HCT116 (cell line): ENCODE data around the gene EDDM13. TPM values are rescaled to one million over a fixed set of nuclear protein-coding genes. Genes with fewer than 3 reads are reported as not detected.

ENCODE experiments used
- ATAC-seq: fragments of 200-7000 bp; cut with Tn5 transposase; 2 replicates; pipeline ENCODE4 v1.9.1; 2020; ENCODE audit warnings: mild to moderate bottlenecking, moderate library complexity
- BruUV-seq: library from RNA; stranded (reverse); fragments of 400-500 nt; replicated peaks from 2 replicates; lab custom pipeline; 2021; lab: Mats Ljungman, UMichigan
- CTCF ChIA-PET: fragments of 300-600 bp; sonication (Branson Sonifier 250); formaldehyde crosslinking; loops from one replicate; lab custom pipeline; 2021; ENCODE audit warnings: antibody characterized with exemption; lab: Charles Lee
- POLR2A ChIA-PET: fragments of 300-600, 350-600 bp; sonication (Branson Sonifier 250); formaldehyde crosslinking; loops from one replicate; lab custom pipeline; 2021; ENCODE audit warnings: antibody characterized with exemption; lab: Charles Lee
- RAD21 ChIA-PET, 2 experiments: fragments of 300-600 bp; sonication (Branson Sonifier 250); formaldehyde crosslinking; loops; one replicate each; lab custom pipeline; 2023; ENCODE audit warnings: low total read pairs in 2 of 2; ENCODE audit not compliant: uncharacterized antibody in 2 of 2, unreplicated experiment in 2 of 2, low non-redundant PET in 1 of 2; lab: Charles Lee
- DNase-seq: peaks from one replicate; pipeline ENCODE4 v3.0.0-alpha.2; 2010; ENCODE audit warnings: low read depth, low spot score
- H2AFZ ChIP-seq: fragments of 200-600 bp; shearing (Covaris generic), sonication (generic); 2 replicates; pipeline ENCODE4 v1.6.1; 2017; ENCODE audit warnings: low read depth, mixed run types, mixed read lengths, antibody characterized with exemption, low read length; ENCODE audit not compliant: poor library complexity, severe bottlenecking
- H3K27ac ChIP-seq: 2 replicates; pipeline ENCODE4 v1.5.1; 2012; ENCODE audit warnings: low read depth, low read length
- H3K27me3 ChIP-seq: fragments of 200-600 bp; sonication (generic); 2 replicates; pipeline ENCODE4 v1.6.1; 2016; ENCODE audit warnings: mixed run types, low read length, mixed read lengths; ENCODE audit not compliant: insufficient read depth
- H3K36me3 ChIP-seq, 2 experiments: fragments of 200-500 bp in 1 of 2; fragments of 200-600 bp in 1 of 2; sonication (Bioruptor generic) in 1 of 2; sonication (generic) in 1 of 2; 2 replicates each; pipeline versions ENCODE4 v1.5.1 to v1.6.1; 2014 to 2016; ENCODE audit warnings: low read length in 2 of 2, inconsistent platforms in 1 of 2, mixed read lengths in 1 of 2, mixed run types in 1 of 2; ENCODE audit not compliant: insufficient read depth in 2 of 2, control insufficient read depth in 1 of 2
- H3K4me1 ChIP-seq, 2 experiments: fragments of 200-600 bp in 1 of 2; sonication (generic) in 1 of 2; 2 replicates each; pipeline versions ENCODE4 v1.5.1 to v1.6.1; 2012 to 2017; ENCODE audit warnings: low read length in 2 of 2, inconsistent platforms in 1 of 2, mild to moderate bottlenecking in 1 of 2, mixed read lengths in 1 of 2, mixed run types in 1 of 2, moderate library complexity in 1 of 2; ENCODE audit not compliant: insufficient read depth in 2 of 2, control insufficient read depth in 1 of 2
- H3K4me2 ChIP-seq: fragments of 200-600 bp; sonication (generic); 2 replicates; pipeline ENCODE4 v1.6.1; 2017; ENCODE audit warnings: mixed run types, low read length, mixed read lengths
- H3K4me3 ChIP-seq, 2 experiments: fragments of 200-600 bp in 1 of 2; sonication (generic) in 1 of 2; replicated peaks in 1 of 2; 2 replicates each; pipeline ENCODE4 v1.5.1; 2011 to 2016; ENCODE audit warnings: low read length in 2 of 2, control low read depth in 1 of 2, low read depth in 1 of 2, mild to moderate bottlenecking in 1 of 2, mixed read lengths in 1 of 2, mixed run types in 1 of 2
- H3K79me2 ChIP-seq: fragments of 200-600 bp; sonication (generic); 2 replicates; pipeline ENCODE4 v1.6.1; 2017; ENCODE audit warnings: mild to moderate bottlenecking, mixed run types, low read length, moderate library complexity, mixed read lengths; ENCODE audit not compliant: insufficient read depth
- H3K9ac ChIP-seq: fragments of 200-600 bp; sonication (generic); 2 replicates; pipeline ENCODE4 v1.6.1; 2016; ENCODE audit warnings: low read length, mixed read lengths
- H3K9me2 ChIP-seq: fragments of 200-600 bp; sonication (generic), shearing (Covaris generic); 2 replicates; pipeline ENCODE4 v1.6.1; 2017; ENCODE audit warnings: mixed run types, mild to moderate bottlenecking, moderate library complexity; ENCODE audit not compliant: insufficient read depth
- H3K9me3 ChIP-seq, 2 experiments: fragments of 200-500 bp in 1 of 2; fragments of 200-600 bp in 1 of 2; sonication (Bioruptor generic) in 1 of 2; sonication (generic) in 1 of 2; 2 replicates each; pipeline ENCODE4 v1.6.1; 2014 to 2017; ENCODE audit warnings: low read length in 2 of 2, mixed read lengths in 2 of 2, inconsistent platforms in 1 of 2, low read depth in 1 of 2, mild to moderate bottlenecking in 1 of 2, mixed run types in 1 of 2, moderate library complexity in 1 of 2; ENCODE audit not compliant: control insufficient read depth in 1 of 2, insufficient read depth in 1 of 2
- H4K20me1 ChIP-seq: fragments of 200-600 bp; sonication (generic), shearing (Covaris generic); 2 replicates; pipeline ENCODE4 v1.6.1; 2017; ENCODE audit warnings: mixed run types, mild to moderate bottlenecking, moderate library complexity; ENCODE audit not compliant: insufficient read depth
- CBX3 ChIP-seq: IDR thresholded peaks from 2 replicates; pipeline ENCODE4 v1.6.1; 2012; ENCODE audit warnings: low read depth
- CTCF ChIP-seq, 3 experiments: fragments of 200-600 bp in 1 of 3; sonication (generic) in 1 of 3; IDR thresholded peaks in 2 of 3; conservative IDR thresholded peaks in 1 of 3; 2 replicates each; pipeline ENCODE4 v1.5.1; 2012 to 2017; ENCODE audit warnings: low read depth in 2 of 3, low read length in 2 of 3, antibody characterized with exemption in 1 of 3, borderline replicate concordance in 1 of 3, control low read depth in 1 of 3, mild to moderate bottlenecking in 1 of 3, mixed read lengths in 1 of 3, mixed run types in 1 of 3, moderate library complexity in 1 of 3; ENCODE audit not compliant: insufficient read depth in 1 of 3
- EGR1 ChIP-seq: IDR thresholded peaks from 2 replicates; pipeline ENCODE4 v1.6.1; 2012; ENCODE audit warnings: low read depth
- ELF1 ChIP-seq: IDR thresholded peaks from 2 replicates; pipeline ENCODE4 v1.6.1; 2012; ENCODE audit warnings: low read depth, borderline replicate concordance
- EZH2phosphoT487 ChIP-seq: fragments of 200-600 bp; IDR thresholded peaks from 2 replicates; pipeline ENCODE4 v1.6.1; 2018; ENCODE audit warnings: antibody characterized with exemption, borderline replicate concordance
- JUND ChIP-seq: IDR thresholded peaks from 2 replicates; pipeline ENCODE4 v1.6.1; 2012
- RAD21 ChIP-seq: IDR thresholded peaks from 2 replicates; pipeline ENCODE4 v1.6.1; 2012; ENCODE audit warnings: low read depth, mild to moderate bottlenecking
- SIN3A ChIP-seq: IDR thresholded peaks from 2 replicates; pipeline ENCODE4 v1.6.1; 2012; ENCODE audit warnings: low read depth
- SP1 ChIP-seq: IDR thresholded peaks from 2 replicates; pipeline ENCODE4 v1.6.1; 2012; ENCODE audit warnings: low read depth
- SRF ChIP-seq: IDR thresholded peaks from 2 replicates; pipeline ENCODE4 v1.6.1; 2012; ENCODE audit warnings: low read depth
- TCF7L2 ChIP-seq: IDR thresholded peaks from 2 replicates; pipeline ENCODE4 v1.7.0; 2011; ENCODE audit warnings: borderline replicate concordance, inconsistent platforms; ENCODE audit not compliant: insufficient read depth, insufficient read length; ENCODE audit errors: extremely low read depth
- YY1 ChIP-seq: IDR thresholded peaks from 2 replicates; pipeline ENCODE4 v1.6.1; 2011; ENCODE audit warnings: low read length, low read depth, moderate library complexity, mild to moderate bottlenecking; ENCODE audit not compliant: insufficient replicate concordance; ENCODE audit errors: extremely low read depth
- ZNF274 ChIP-seq: fragments of 200-500 bp; sonication (Bioruptor generic); IDR thresholded peaks from 2 replicates; pipeline ENCODE4 v1.6.1; 2014; ENCODE audit warnings: mild to moderate bottlenecking, low read depth, low read length, inconsistent platforms
- intact Hi-C: fragments of 100-400 bp; cut with micrococcal nuclease; formaldehyde crosslinking; loops from 2 replicates; pipeline ENCODE4 v1.10.0; 2022
- total RNA-seq: library from RNA; stranded (reverse); gene quantifications from one replicate; pipeline ENCODE4 v1.2.1, GENCODE V29; 2021; ENCODE audit not compliant: unreplicated experiment
- TF ChIP-seq, protein P1 (sequence below): IDR thresholded peaks from 2 replicates; pipeline ENCODE4 v1.6.1; 2012; ENCODE audit warnings: low read depth

Gene EDDM13
- total RNA-seq, 1 experiment from 2014 or later, result not detected

GRCh38 chr19:56312787-56313657, 40.5 kb downstream of the EDDM13 start:
- Histone ChIP-seq H3K9me2 (no peaks in the 10 kb centered on the region), H3K4me2 (peak overlapping the region; percentile 98), H3K27me3 (no peaks in the 10 kb centered on the region), H2AFZ (no peak overlapping the region), H3K4me1 (peaks cover 3 to 17% of the 10 kb centered on the region in 2 experiments; a peak in 3 of 4 replicates), H3K27ac (no peak overlapping the region), H3K9me3 (no peaks in the 10 kb centered on the region), H3K4me3 (peak overlapping the region; percentile 89 to 92; a peak in 3 of 4 replicates), H3K36me3 (peaks cover 0 to 3% of the 10 kb centered on the region in 2 experiments; a peak in 3 of 4 replicates), H3K79me2 (no peaks in the 10 kb centered on the region; the same call in 1 of the 2 replicates), H4K20me1 (no peaks in the 10 kb centered on the region), H3K9ac (peak overlapping the region; percentile 89; the same call in 1 of the 2 replicates)
- no TSS peak for BruUV-seq
- DNase-seq (no peak), ATAC-seq (no peak)
- intact Hi-C loops, result loop anchor here (5.0 kb wide), 1 partner anchor 61 kb away; no protein-coding TSS in a partner anchor
- TF ChIP-seq RAD21 (no peak), EGR1 (no peak), JUND (no peak), ZNF274 (no peak), SP1 (no peak), ELF1 (no peak), EZH2phosphoT487 (no peak), YY1 (no peak), CTCF (IDR thresholded peaks at IDR 0.05 in 2 of 3, conservative IDR thresholded peaks at IDR 0.05 in 1 of 3; ENCODE audit: borderline replicate concordance in 1 of 3, insufficient read depth in 1 of 3, low read depth in 2 of 3, low read length in 2 of 3) (no peak), CBX3 (no peak), SIN3A (no peak), TCF7L2 (no peak), SRF (no peak)
- TF ChIP-seq, protein P1, sequence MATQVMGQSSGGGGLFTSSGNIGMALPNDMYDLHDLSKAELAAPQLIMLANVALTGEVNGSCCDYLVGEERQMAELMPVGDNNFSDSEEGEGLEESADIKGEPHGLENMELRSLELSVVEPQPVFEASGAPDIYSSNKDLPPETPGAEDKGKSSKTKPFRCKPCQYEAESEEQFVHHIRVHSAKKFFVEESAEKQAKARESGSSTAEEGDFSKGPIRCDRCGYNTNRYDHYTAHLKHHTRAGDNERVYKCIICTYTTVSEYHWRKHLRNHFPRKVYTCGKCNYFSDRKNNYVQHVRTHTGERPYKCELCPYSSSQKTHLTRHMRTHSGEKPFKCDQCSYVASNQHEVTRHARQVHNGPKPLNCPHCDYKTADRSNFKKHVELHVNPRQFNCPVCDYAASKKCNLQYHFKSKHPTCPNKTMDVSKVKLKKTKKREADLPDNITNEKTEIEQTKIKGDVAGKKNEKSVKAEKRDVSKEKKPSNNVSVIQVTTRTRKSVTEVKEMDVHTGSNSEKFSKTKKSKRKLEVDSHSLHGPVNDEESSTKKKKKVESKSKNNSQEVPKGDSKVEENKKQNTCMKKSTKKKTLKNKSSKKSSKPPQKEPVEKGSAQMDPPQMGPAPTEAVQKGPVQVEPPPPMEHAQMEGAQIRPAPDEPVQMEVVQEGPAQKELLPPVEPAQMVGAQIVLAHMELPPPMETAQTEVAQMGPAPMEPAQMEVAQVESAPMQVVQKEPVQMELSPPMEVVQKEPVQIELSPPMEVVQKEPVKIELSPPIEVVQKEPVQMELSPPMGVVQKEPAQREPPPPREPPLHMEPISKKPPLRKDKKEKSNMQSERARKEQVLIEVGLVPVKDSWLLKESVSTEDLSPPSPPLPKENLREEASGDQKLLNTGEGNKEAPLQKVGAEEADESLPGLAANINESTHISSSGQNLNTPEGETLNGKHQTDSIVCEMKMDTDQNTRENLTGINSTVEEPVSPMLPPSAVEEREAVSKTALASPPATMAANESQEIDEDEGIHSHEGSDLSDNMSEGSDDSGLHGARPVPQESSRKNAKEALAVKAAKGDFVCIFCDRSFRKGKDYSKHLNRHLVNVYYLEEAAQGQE, result no peak
- ChIA-PET POLR2A (no interaction called here), RAD21 (no interaction called here), CTCF (interaction anchor here (3.1 to 3.2 kb wide), 2 partner anchors 20 to 60 kb away, joined by 16 to 23 read pairs; no protein-coding TSS in a partner anchor)
